IMR-90 (cell line): ENCODE measurements around the gene PPP1R9B.

Source experiments
- CEBPB ChIP-seq: IDR thresholded peaks from 2 replicates; pipeline ENCODE4 v1.6.1; 2012; ENCODE audit warnings: low read depth, low read length, improper control_type of control experiment
- CTCF ChIP-seq: conservative IDR thresholded peaks from 2 replicates; pipeline ENCODE4 v1.5.1; 2012; ENCODE audit warnings: mild to moderate bottlenecking, low read depth, low read length, improper control_type of control experiment
- MXI1 ChIP-seq: IDR thresholded peaks from 2 replicates; pipeline ENCODE4 v1.6.1; 2012; ENCODE audit warnings: low read depth, mild to moderate bottlenecking, low read length, moderate library complexity, borderline replicate concordance
- NFE2L2 ChIP-seq: fragments of 150-350 bp; IDR thresholded peaks from 2 replicates; pipeline ENCODE4 v1.6.1; 2016; ENCODE audit warnings: low read depth, mild to moderate bottlenecking, low read length
- POLR2A ChIP-seq: IDR thresholded peaks from 2 replicates; pipeline ENCODE4 v1.6.1; 2012; ENCODE audit warnings: mild to moderate bottlenecking, low read depth, low read length
- RAD21 ChIP-seq: IDR thresholded peaks from 2 replicates; pipeline ENCODE4 v1.6.1; 2012; ENCODE audit warnings: low read length, improper control_type of control experiment
- USF2 ChIP-seq: fragments of 150-350 bp; IDR thresholded peaks from 2 replicates; pipeline ENCODE4 v1.6.1; 2017; ENCODE audit warnings: mild to moderate bottlenecking, antibody characterized with exemption, low read length, low read depth

- TF ChIP-seq CTCF, result no peak
- no peak for TF ChIP-seq RAD21
- no peak for TF ChIP-seq POLR2A
- no peak for TF ChIP-seq USF2
- TF ChIP-seq MXI1, result no peak
- no peak for TF ChIP-seq CEBPB
- no peak for TF ChIP-seq NFE2L2
Measured at GRCh38 chr17:50187394-50187725, 36.9 kb upstream of the PPP1R9B start.
